Gastroesophageal sphincter (tissue), 3 donors: ENCODE measurements around the gene JPH4.

Experiments
- POLR2A ChIP-seq, 2 donors: fragments of 450-650 bp; IDR thresholded peaks; one replicate each; pipeline ENCODE4 v1.6.1; 2017; ENCODE audit warnings: antibody characterized with exemption in 2 of 2, mild to moderate bottlenecking in 2 of 2, moderate library complexity in 1 of 2
- TF ChIP-seq, protein P1 (sequence below), 4 experiments: fragments of 200-600 bp in 2 of 4; fragments of 450-650 bp in 2 of 4; sonication (generic) in 1 of 4; IDR thresholded peaks; one replicate each; pipeline ENCODE4 v1.5.1; 2017 to 2019; ENCODE audit warnings: antibody characterized with exemption in 4 of 4, mild to moderate bottlenecking in 2 of 4, moderate library complexity in 2 of 4

DNA sequence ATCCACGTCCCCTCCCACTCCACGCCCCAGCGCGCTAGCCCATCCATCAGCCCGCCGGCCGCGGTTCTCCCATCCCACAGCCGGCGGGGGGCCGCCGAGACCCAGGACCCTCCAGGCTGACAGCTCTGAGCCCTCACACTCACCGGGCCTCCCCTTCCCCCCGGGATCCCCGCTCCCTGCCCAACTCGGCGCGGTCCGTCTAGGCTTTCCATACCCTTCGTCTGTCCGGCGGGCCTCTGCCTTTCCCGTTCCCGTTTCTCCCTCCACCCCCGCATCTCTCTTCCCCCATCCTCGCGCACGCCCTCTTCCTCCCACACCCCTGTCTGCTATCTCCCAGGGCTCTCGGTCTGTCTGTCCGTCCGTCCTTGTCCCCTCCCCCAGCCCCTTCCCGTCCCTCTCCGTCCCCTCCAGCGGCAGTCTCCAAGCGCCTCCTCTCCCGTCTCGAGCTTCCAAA is 27.8 kb downstream of the JPH4 start:
- TF ChIP-seq POLR2A (IDR thresholded peaks at IDR 0.05) = no peak
- TF ChIP-seq, protein P1, sequence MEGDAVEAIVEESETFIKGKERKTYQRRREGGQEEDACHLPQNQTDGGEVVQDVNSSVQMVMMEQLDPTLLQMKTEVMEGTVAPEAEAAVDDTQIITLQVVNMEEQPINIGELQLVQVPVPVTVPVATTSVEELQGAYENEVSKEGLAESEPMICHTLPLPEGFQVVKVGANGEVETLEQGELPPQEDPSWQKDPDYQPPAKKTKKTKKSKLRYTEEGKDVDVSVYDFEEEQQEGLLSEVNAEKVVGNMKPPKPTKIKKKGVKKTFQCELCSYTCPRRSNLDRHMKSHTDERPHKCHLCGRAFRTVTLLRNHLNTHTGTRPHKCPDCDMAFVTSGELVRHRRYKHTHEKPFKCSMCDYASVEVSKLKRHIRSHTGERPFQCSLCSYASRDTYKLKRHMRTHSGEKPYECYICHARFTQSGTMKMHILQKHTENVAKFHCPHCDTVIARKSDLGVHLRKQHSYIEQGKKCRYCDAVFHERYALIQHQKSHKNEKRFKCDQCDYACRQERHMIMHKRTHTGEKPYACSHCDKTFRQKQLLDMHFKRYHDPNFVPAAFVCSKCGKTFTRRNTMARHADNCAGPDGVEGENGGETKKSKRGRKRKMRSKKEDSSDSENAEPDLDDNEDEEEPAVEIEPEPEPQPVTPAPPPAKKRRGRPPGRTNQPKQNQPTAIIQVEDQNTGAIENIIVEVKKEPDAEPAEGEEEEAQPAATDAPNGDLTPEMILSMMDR (IDR thresholded peaks at IDR 0.05) = no peak
